Measurements from ENCODE around the gene PITX1.

- TF ChIP-seq EZH2 (IDR thresholded peaks at IDR 0.05; ENCODE audit: insufficient read depth, poor library complexity, severe bottlenecking) (no peak), EZH2phosphoT487 (IDR thresholded peaks at IDR 0.05; ENCODE audit: insufficient read depth, low read depth) (no peak)
Measured at GRCh38 chr5:135047347-135047695, 13.3 kb upstream of the PITX1 start.
